Panc1 (cell line): Measurements from ENCODE around the gene GMEB2. TPM values are rescaled to one million over a fixed set of nuclear protein-coding genes. Genes with fewer than 3 reads are reported as not detected.

Experiments
- ATAC-seq: fragments of 200-7000 bp; cut with Tn5 transposase; 2 replicates; pipeline ENCODE4 v1.9.1; 2020; ENCODE audit warnings: mild to moderate bottlenecking, moderate library complexity
- BruUV-seq: library from RNA; stranded (reverse); fragments of 400-500 nt; replicated peaks from 2 replicates; lab custom pipeline; 2021; lab: Mats Ljungman, UMichigan
- CTCF ChIA-PET: fragments of 300-600 bp; sonication (Branson Sonifier 250); formaldehyde crosslinking; loops from one replicate; lab custom pipeline; 2022; ENCODE audit warnings: antibody characterized with exemption; lab: Charles Lee
- POLR2A ChIA-PET: fragments of 300-600 bp; sonication (Branson Sonifier 250); formaldehyde crosslinking; loops from one replicate; lab custom pipeline; 2022; ENCODE audit warnings: antibody characterized with exemption; lab: Charles Lee
- DNase-seq: peaks from one replicate; pipeline ENCODE4 v3.0.0-alpha.2; 2010; ENCODE audit warnings: low read depth, low spot score
- H3K27ac ChIP-seq: 2 replicates; pipeline ENCODE4 v1.5.1; 2011; ENCODE audit warnings: mild to moderate bottlenecking, low read length, inconsistent platforms
- H3K27me3 ChIP-seq: fragments of 200-500 bp; sonication (Bioruptor generic); 2 replicates; pipeline ENCODE4 v1.6.0; 2014; ENCODE audit warnings: low read length, inconsistent platforms; ENCODE audit not compliant: control insufficient read depth, insufficient read depth
- H3K36me3 ChIP-seq: fragments of 200-500 bp; sonication (Bioruptor generic); 2 replicates; pipeline ENCODE4 v1.5.1; 2014; ENCODE audit warnings: inconsistent platforms, mild to moderate bottlenecking, low read length, moderate library complexity; ENCODE audit not compliant: control insufficient read depth, insufficient read depth
- H3K4me1 ChIP-seq: 2 replicates; pipeline ENCODE4 v1.5.1; 2011; ENCODE audit warnings: inconsistent platforms, mild to moderate bottlenecking, low read length, moderate library complexity; ENCODE audit not compliant: control insufficient read depth, insufficient read depth
- H3K4me3 ChIP-seq, 2 experiments: 2 replicates each; pipeline ENCODE4 v1.5.1; 2011 to 2012; ENCODE audit warnings: low read depth in 2 of 2, low read length in 2 of 2, mild to moderate bottlenecking in 2 of 2, inconsistent platforms in 1 of 2, moderate library complexity in 1 of 2
- H3K9me3 ChIP-seq: fragments of 200-500 bp; sonication (Bioruptor generic); 2 replicates; pipeline ENCODE4 v1.5.1; 2014; ENCODE audit warnings: low read depth, mild to moderate bottlenecking, inconsistent platforms, low read length, moderate library complexity; ENCODE audit not compliant: control insufficient read depth, insufficient read depth
- CTCF ChIP-seq: fragments of 450-650 bp; IDR thresholded peaks from 2 replicates; pipeline ENCODE4 v1.5.1; 2017; ENCODE audit warnings: mild to moderate bottlenecking
- POLR2AphosphoS5 ChIP-seq: IDR thresholded peaks from 2 replicates; pipeline ENCODE4 v1.6.1; 2012; ENCODE audit warnings: mild to moderate bottlenecking, low read depth, low read length, moderate library complexity
- REST ChIP-seq, 2 experiments: IDR thresholded peaks; 2 replicates each; pipeline ENCODE4 v1.6.1; 2011 to 2012; ENCODE audit warnings: low read depth in 2 of 2, control low read depth in 1 of 2, low read length in 1 of 2, mild to moderate bottlenecking in 1 of 2, moderate library complexity in 1 of 2; ENCODE audit not compliant: insufficient read depth in 1 of 2
- SIN3A ChIP-seq: IDR thresholded peaks from 2 replicates; pipeline ENCODE4 v1.6.1; 2012; ENCODE audit warnings: low read depth, mild to moderate bottlenecking, low read length, moderate library complexity, borderline replicate concordance; ENCODE audit not compliant: insufficient read depth
- TCF7L2 ChIP-seq: IDR thresholded peaks from 2 replicates; pipeline ENCODE4 v1.6.1; 2011; ENCODE audit warnings: mild to moderate bottlenecking, low read depth, low read length, inconsistent platforms
- in situ Hi-C: cut with HindIII; loops from 2 replicates; pipeline ENCODE4 v1.10.0; 2016; ENCODE audit warnings: low sequenced_read_pairs, low pct_unique_long_range_greater_than_20kb
- intact Hi-C: fragments of 100-400 bp; cut with micrococcal nuclease; formaldehyde crosslinking; loops from one replicate; pipeline ENCODE4 v1.10.0; 2022; ENCODE audit not compliant: unreplicated experiment
- total RNA-seq: library from RNA; stranded (reverse); gene quantifications from one replicate; pipeline ENCODE4 v1.2.1, GENCODE V29; 2021; ENCODE audit not compliant: unreplicated experiment

Gene GMEB2
- total RNA-seq, 1 experiment from 2014 or later = 13.1 TPM

- no peaks in the 10 kb centered on the region for H3K36me3 ChIP-seq
- H3K4me1 ChIP-seq = no peaks in the 10 kb centered on the region
- H3K27ac ChIP-seq = no peak overlapping the region
- ATAC-seq (no peak), DNase-seq (no peak)
- no peak overlapping the region for H3K4me3 ChIP-seq
- ChIA-PET CTCF (no interaction called here), POLR2A (no interaction called here)
- TF ChIP-seq POLR2AphosphoS5 (no peak), SIN3A (no peak), CTCF (no peak), TCF7L2 (no peak), REST (IDR thresholded peaks at IDR 0.05; ENCODE audit: insufficient read depth in 1 of 2, low read depth in 2 of 2, low read length in 1 of 2) (no peak)
- BruUV-seq = no TSS peak
- no peaks in the 10 kb centered on the region for H3K27me3 ChIP-seq
- in situ Hi-C loops (no loop called here), intact Hi-C loops (no loop called here)
- no peaks in the 10 kb centered on the region for H3K9me3 ChIP-seq
Observed at GRCh38 chr20:63562461-63563224, 64.3 kb downstream of the GMEB2 start.

- Histone ChIP-seq H3K9me3 (no peaks in the 10 kb centered on the region), H3K4me1 (no peaks in the 10 kb centered on the region), H3K4me3 (no peak overlapping the region), H3K27me3 (no peaks in the 10 kb centered on the region), H3K36me3 (no peaks in the 10 kb centered on the region), H3K27ac (no peak overlapping the region)
- no TSS peak for BruUV-seq
- ChIA-PET CTCF (no interaction called here), POLR2A (no interaction called here)
- DNase-seq (no peak), ATAC-seq (no peak)
- TF ChIP-seq POLR2AphosphoS5 (no peak), CTCF (no peak), REST (IDR thresholded peaks at IDR 0.05; ENCODE audit: insufficient read depth in 1 of 2, low read depth in 2 of 2, low read length in 1 of 2) (no peak), TCF7L2 (no peak), SIN3A (no peak)
- in situ Hi-C loops (no loop called here), intact Hi-C loops (no loop called here)
Observed at GRCh38 chr20:63561624-63562396, 65.1 kb downstream of the GMEB2 start.
